HL-60/S4 treated with phorbol 12-myristate 13-acetate at 8.2 ng/mL for 4 days and 3 days (cell line): Measurements from ENCODE around the gene IFNAR2.

ENCODE experiments used
- in situ Hi-C: fragments of 300-500 bp; cut with MboI; formaldehyde crosslinking; loops from 2 replicates; pipeline ENCODE4 v1.15.0; 2022; ENCODE audit warnings: low sequenced_read_pairs

IFNAR2 gene

GRCh38 chr21:33266050-33266788 is 36.5 kb downstream of the IFNAR2 start, which contains the start of gene IL10RB:
Gene IL10RB (plus strand): TSS chr21:33266367. CDS start chr21:33266466, 99 bp downstream.
- in situ Hi-C loops: no loop called here

DNA sequence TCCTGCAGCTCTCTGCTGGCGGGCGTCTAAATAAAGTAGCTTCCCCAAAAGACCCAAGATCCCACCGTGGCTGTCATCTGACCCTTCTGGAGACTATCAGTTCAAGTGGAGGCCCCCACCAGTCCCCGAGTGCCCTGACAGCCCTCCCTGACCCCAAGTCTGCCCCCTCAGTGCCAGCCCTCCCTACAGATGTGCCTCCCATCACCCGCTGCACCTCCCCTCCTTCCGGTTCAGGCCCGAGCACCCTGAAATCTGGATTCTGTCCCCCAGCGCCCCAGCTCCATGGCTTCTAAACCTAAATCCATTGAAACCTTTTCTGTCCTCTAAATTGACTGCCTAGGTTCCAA is 37.0 kb downstream of the IFNAR2 start:
- in situ Hi-C loops: no loop called here

DNA sequence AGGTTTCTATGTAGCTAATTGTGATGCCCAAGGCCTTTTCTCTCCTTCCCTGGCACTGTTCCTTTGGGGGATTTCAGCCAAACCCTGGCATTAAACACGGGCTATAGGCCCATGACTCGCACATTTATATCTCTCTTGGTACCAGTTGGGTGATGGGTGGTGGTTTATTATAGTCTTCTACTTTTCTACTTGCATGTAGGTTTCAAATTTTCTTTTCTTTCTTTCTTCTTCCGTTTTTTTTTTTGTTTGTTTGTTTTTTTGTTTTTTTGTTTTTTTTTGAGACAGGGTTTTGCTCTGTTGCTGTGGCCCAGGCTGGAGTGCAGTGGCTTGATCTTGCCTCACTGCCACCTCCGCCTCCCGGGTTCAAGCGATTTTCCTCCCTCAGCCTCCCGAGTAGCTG is 37.5 kb downstream of the IFNAR2 start:
- in situ Hi-C loops: no loop called here

- in situ Hi-C loops: no loop called here
Observed at GRCh38 chr21:33268393-33268736, 38.6 kb downstream of the IFNAR2 start.

- in situ Hi-C loops: no loop called here
Observed at GRCh38 chr21:33268737-33269441, 39.2 kb downstream of the IFNAR2 start.

DNA sequence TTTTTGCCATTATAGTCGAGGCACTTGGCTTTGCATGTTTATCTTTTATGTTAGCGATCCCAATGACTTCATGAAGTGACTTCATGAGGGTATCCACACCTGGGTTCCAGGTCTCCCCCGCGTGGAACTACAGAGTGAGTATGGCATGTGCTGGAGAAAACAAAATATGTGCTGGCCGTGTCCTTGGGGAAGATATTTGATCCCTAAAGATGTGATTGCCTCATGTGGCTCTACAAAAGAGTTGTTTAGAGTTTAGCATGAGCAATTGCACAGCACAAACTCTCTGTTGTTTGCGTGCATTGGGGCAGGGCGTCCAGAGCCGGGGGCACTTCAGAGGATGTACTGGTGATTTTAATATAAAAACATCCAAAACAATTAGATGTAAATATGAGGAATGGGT is 41.2 kb downstream of the IFNAR2 start:
- in situ Hi-C loops: no loop called here

DNA sequence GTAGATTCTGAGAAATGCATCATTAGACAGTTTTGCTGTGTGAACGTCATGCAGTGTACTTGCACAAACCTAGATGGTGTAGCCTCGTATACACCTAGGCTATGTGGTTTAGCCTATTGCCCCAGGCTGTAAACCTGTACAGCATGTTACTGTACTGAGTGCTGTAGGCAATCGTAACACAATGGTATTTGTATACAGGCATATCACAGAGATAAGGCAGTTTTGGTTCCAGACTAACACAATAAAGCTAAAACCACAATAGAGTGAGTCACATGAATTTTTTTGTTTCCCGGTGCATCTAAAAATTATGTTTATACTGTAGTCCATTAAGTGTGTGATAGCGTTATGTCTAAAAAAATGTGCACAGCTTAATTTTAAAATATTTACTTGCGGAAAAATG is 43.3 kb downstream of the IFNAR2 start:
- in situ Hi-C loops: no loop called here

- in situ Hi-C loops: no loop called here
Observed at GRCh38 chr21:33278721-33279120, 49.0 kb downstream of the IFNAR2 start.

- in situ Hi-C loops: no loop called here
Observed at GRCh38 chr21:33279330-33279820, 49.6 kb downstream of the IFNAR2 start.
